Glutamatergic neuron (in vitro differentiated cells): ENCODE results near the gene GFRA1. TPM values are rescaled to one million over a fixed set of nuclear protein-coding genes. Genes with fewer than 3 reads are reported as not detected.

ENCODE experiments used
- DNase-seq: peaks from one replicate; pipeline ENCODE4 v3.0.0; 2022
- H3K27ac Mint-ChIP-seq: one replicate; pipeline ENCODE4 v1.8.0; 2020; ENCODE audit warnings: mild to moderate bottlenecking, mixed read lengths, inconsistent platforms; ENCODE audit not compliant: unreplicated experiment
- H3K27me3 Mint-ChIP-seq: one replicate; pipeline ENCODE4 v1.8.0; 2020; ENCODE audit warnings: mild to moderate bottlenecking, moderate library complexity, mixed read lengths, inconsistent platforms; ENCODE audit not compliant: unreplicated experiment
- H3K36me3 Mint-ChIP-seq: one replicate; pipeline ENCODE4 v1.8.0; 2020; ENCODE audit warnings: mild to moderate bottlenecking, mixed read lengths, inconsistent platforms; ENCODE audit not compliant: unreplicated experiment
- H3K4me1 Mint-ChIP-seq: one replicate; pipeline ENCODE4 v1.8.0; 2020; ENCODE audit warnings: mild to moderate bottlenecking, low read depth, mixed read lengths, inconsistent platforms; ENCODE audit not compliant: unreplicated experiment
- H3K4me3 Mint-ChIP-seq: one replicate; pipeline ENCODE4 v1.8.0; 2020; ENCODE audit warnings: mild to moderate bottlenecking, mixed read lengths, inconsistent platforms; ENCODE audit not compliant: unreplicated experiment
- H3K9me3 Mint-ChIP-seq: one replicate; pipeline ENCODE4 v1.8.0; 2020; ENCODE audit warnings: mild to moderate bottlenecking, moderate library complexity, mixed read lengths, inconsistent platforms; ENCODE audit not compliant: unreplicated experiment
- total RNA-seq: library from RNA; stranded (reverse); fragmentation: NEBNext Ultra II Directional; extraction: Animal tissue kit (Norgen Biotek cat#: 25700); gene quantifications from one replicate; pipeline ENCODE4 v1.2.1, GENCODE V29; 2021; ENCODE audit not compliant: unreplicated experiment
- TF ChIP-seq, protein P1 (sequence below): fragments of 200-600 bp; sonication (generic); IDR thresholded peaks from one replicate; pipeline ENCODE4 v1.5.0; 2021; ENCODE audit not compliant: partially characterized antibody, unreplicated experiment

The GFRA1 gene
- total RNA-seq, 1 donor from 2014 or later = 347 TPM

DNA sequence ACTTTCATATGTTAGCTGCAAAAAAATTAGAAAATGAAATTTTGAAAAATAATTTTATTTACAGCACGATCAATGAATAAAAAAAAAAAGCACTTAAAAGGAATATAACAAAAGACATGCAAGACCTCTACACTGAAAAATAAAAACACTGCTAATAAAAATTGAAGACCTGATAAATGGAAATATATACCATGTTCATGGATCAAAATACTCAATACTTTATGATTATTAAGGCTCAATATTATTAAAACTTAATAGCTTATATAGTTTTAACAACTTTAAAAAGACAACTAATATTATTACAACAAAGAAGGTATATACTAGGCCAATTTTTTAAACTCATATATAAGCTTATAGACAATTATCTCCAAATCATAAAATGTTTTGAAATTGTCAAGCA is 143.0 kb downstream of the GFRA1 start:
- no peak overlapping the region for H3K4me3 Mint-ChIP-seq
- peaks cover 22% of the 10 kb centered on the region for H3K9me3 Mint-ChIP-seq
- peaks cover 43% of the 10 kb centered on the region for H3K4me1 Mint-ChIP-seq
- H3K27me3 Mint-ChIP-seq = peaks cover 7% of the 10 kb centered on the region
- TF ChIP-seq, protein P1, sequence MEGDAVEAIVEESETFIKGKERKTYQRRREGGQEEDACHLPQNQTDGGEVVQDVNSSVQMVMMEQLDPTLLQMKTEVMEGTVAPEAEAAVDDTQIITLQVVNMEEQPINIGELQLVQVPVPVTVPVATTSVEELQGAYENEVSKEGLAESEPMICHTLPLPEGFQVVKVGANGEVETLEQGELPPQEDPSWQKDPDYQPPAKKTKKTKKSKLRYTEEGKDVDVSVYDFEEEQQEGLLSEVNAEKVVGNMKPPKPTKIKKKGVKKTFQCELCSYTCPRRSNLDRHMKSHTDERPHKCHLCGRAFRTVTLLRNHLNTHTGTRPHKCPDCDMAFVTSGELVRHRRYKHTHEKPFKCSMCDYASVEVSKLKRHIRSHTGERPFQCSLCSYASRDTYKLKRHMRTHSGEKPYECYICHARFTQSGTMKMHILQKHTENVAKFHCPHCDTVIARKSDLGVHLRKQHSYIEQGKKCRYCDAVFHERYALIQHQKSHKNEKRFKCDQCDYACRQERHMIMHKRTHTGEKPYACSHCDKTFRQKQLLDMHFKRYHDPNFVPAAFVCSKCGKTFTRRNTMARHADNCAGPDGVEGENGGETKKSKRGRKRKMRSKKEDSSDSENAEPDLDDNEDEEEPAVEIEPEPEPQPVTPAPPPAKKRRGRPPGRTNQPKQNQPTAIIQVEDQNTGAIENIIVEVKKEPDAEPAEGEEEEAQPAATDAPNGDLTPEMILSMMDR = no peak
- no peak for DNase-seq
- peaks cover 10% of the 10 kb centered on the region for H3K36me3 Mint-ChIP-seq
- no peak overlapping the region for H3K27ac Mint-ChIP-seq

DNA sequence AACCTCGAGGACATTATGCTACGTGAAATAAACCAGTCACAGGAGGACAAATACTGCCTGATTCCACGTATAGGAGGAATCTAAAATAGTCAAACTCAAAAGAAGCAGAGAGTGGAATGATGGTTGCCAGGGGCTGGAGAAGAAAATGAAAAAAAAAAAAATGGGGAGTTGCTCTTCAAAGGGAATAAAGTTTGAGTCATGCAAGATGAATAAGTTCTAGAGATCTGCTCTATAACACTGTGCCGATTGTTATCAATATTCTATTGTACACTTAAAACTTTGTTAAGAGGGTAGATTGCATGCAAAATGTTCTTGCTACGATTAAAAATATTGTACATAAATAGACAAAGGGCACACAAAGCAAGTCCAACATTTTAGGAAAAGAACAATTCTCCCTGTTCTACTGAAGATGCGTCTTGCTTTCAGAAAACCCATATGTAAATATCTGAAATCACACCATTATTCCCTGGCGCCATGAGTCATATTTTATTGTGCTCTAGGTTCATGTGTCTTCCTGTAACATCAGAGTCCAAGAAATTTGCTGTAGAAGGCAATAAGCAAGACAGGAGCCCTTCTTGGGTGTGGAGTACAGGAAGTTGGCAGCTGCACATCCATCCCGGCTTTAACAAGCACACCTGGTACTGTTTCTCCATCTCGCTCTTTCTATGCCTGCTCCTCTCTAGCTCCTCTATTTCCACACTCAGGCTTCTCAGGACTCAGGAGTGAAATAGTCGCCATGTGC is 145.9 kb downstream of the GFRA1 start:
- no peak for DNase-seq
- H3K27ac Mint-ChIP-seq = peak overlapping the region; percentile 39
- peaks cover 15% of the 10 kb centered on the region for H3K9me3 Mint-ChIP-seq
- H3K27me3 Mint-ChIP-seq = peaks cover 12% of the 10 kb centered on the region
- peaks cover 10% of the 10 kb centered on the region for H3K36me3 Mint-ChIP-seq
- peaks cover 23% of the 10 kb centered on the region for H3K4me1 Mint-ChIP-seq
- no peak overlapping the region for H3K4me3 Mint-ChIP-seq
- TF ChIP-seq, protein P1 = no peak

DNA sequence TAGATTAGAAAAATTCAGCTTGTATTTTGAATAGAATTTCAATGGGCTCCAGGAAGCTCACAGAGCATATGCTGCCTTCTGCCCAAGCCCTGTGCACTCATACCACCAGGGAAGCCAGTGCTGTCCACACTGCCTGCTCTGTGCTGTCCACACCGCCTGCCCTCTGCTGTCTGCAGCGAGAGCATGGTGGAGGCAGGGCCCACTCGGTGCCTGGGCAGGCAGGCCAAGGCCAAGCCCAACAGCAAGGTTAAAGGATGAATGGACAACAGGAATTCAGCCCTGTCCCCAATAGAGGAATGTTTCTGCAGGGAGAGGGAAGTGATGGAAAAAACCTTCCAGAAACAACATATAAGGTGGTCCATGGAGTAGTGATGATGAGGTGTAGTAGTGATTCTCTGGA is 146.8 kb downstream of the GFRA1 start:
- H3K36me3 Mint-ChIP-seq = peaks cover 10% of the 10 kb centered on the region
- peaks cover 31% of the 10 kb centered on the region for H3K4me1 Mint-ChIP-seq
- TF ChIP-seq, protein P1 = no peak
- peaks cover 13% of the 10 kb centered on the region for H3K27me3 Mint-ChIP-seq
- peak overlapping the region; percentile 39 for H3K27ac Mint-ChIP-seq
- H3K9me3 Mint-ChIP-seq = peaks cover 13% of the 10 kb centered on the region
- no peak overlapping the region for H3K4me3 Mint-ChIP-seq
- DNase-seq = no peak

DNA sequence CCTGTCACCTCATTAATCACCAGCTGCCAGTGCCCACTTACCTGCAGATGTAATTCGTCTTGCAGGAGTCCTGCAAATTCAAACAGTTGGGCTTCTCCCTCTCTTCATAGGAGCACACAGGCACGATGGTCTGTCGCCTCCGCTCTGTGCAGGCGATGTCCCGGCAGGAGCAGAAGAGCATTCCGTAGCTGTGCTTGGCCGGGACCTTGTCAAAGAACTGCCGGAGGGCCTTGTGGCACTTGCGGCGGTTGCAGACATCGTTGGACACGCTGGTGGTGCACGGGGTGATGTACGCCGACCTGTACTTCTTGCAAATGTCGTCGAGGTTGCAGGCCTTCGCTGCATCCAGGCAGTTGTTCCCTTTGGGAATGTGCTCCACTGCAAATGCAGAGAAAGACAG is 147.8 kb downstream of the GFRA1 start:
- no peak overlapping the region for H3K27ac Mint-ChIP-seq
- H3K9me3 Mint-ChIP-seq = peaks cover 14% of the 10 kb centered on the region
- peaks cover 10% of the 10 kb centered on the region for H3K36me3 Mint-ChIP-seq
- TF ChIP-seq, protein P1 = no peak
- DNase-seq = no peak
- H3K4me1 Mint-ChIP-seq = peaks cover 37% of the 10 kb centered on the region
- H3K4me3 Mint-ChIP-seq = no peak overlapping the region
- H3K27me3 Mint-ChIP-seq = peaks cover 13% of the 10 kb centered on the region

DNA sequence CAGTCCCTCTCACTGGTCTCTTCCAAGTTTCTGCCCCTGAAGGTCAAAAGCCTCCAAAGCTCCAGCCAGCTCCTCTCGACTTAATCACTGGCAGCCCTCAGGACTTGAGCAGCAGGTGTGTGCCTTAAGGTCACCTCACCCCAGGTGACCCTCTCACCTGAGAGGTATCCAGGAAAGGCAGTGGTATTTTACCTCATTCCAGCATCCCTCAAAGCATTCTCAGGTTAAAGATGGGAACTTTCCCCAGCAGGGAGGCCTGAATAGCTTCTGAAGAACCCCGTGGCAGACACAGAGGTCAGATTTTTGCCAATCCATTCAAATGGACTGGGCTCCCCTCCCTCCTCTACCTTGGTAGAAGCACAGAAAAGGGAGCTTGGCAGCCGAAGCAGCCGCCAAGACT is 148.2 kb downstream of the GFRA1 start:
- DNase-seq = no peak

More for the DNA sequence above, 148.2 kb downstream of the GFRA1 start:
- no peak overlapping the region for H3K27ac Mint-ChIP-seq
- H3K27me3 Mint-ChIP-seq = peaks cover 13% of the 10 kb centered on the region
- TF ChIP-seq, protein P1 = no peak
- H3K36me3 Mint-ChIP-seq = peaks cover 12% of the 10 kb centered on the region
- H3K9me3 Mint-ChIP-seq = peaks cover 14% of the 10 kb centered on the region
- H3K4me1 Mint-ChIP-seq = peaks cover 37% of the 10 kb centered on the region
- H3K4me3 Mint-ChIP-seq = no peak overlapping the region
